Chondrocyte (in vitro differentiated cells): Measurements from ENCODE around the gene ADAT1. TPM values are rescaled to one million over a fixed set of nuclear protein-coding genes. Genes with fewer than 3 reads are reported as not detected.

Experiments used
- DNase-seq: peaks from one replicate; pipeline ENCODE4 v3.0.0; 2021; ENCODE audit warnings: mixed read lengths, low spot score
- H3K27ac Mint-ChIP-seq: one replicate; pipeline ENCODE4 v1.8.0; 2021; ENCODE audit warnings: mild to moderate bottlenecking, moderate library complexity, mixed read lengths; ENCODE audit not compliant: unreplicated experiment
- H3K27me3 Mint-ChIP-seq: 2 replicates; pipeline ENCODE4 v1.8.0; 2021; ENCODE audit warnings: low read depth, mixed read lengths
- H3K36me3 Mint-ChIP-seq: 2 replicates; pipeline ENCODE4 v1.8.0; 2021; ENCODE audit warnings: low read depth, mixed read lengths
- H3K4me1 Mint-ChIP-seq: 2 replicates; pipeline ENCODE4 v1.8.0; 2021; ENCODE audit warnings: low read depth, mild to moderate bottlenecking, mixed read lengths
- H3K4me3 Mint-ChIP-seq: one replicate; pipeline ENCODE4 v1.8.0; 2021; ENCODE audit warnings: mild to moderate bottlenecking, moderate library complexity, mixed read lengths; ENCODE audit not compliant: unreplicated experiment
- H3K9me3 Mint-ChIP-seq: 2 replicates; pipeline ENCODE4 v1.8.0; 2021; ENCODE audit warnings: low read depth, mixed read lengths
- CTCF ChIP-seq: fragments of 200-600 bp; sonication (generic); IDR thresholded peaks from 2 replicates; pipeline ENCODE4 v1.5.0; 2021; ENCODE audit warnings: antibody characterized with exemption, mild to moderate bottlenecking, moderate library complexity
- total RNA-seq: library from RNA; stranded (reverse); gene quantifications from 3 replicates; pipeline ENCODE4 v1.2.1, GENCODE V29; 2021

ADAT1 gene
- total RNA-seq, 1 donor from 2014 or later: 49.3 TPM

DNA sequence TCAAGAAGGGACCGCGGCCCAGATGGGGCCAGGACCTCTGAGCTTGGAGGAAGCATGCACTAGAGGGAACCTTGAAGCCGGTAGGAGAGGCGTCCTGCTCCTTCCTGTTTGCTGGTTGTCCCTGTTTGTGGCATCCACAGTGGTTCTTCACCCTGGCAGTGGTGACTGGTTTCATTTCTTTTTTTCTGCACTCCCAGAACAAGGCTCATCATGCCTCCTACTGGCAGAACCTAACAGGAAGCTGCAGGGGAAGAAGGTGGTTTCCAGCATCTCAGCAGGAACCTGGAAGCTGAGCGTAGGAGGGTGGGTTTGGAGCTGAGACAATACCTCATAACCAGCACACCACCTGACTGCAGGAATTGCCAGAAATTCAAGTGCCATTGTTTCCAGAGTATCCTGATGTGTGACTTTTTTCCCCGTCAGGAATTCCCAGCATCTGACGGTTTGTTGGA, 72.8 kb downstream of the ADAT1 start:
- no peaks in the 10 kb centered on the region for H3K27me3 Mint-ChIP-seq
- no peak overlapping the region for H3K27ac Mint-ChIP-seq
- peaks cover 5% of the 10 kb centered on the region for H3K4me1 Mint-ChIP-seq
- peak; percentile 66 for TF ChIP-seq CTCF
- H3K4me3 Mint-ChIP-seq: no peak overlapping the region
- H3K36me3 Mint-ChIP-seq: no peaks in the 10 kb centered on the region
- H3K9me3 Mint-ChIP-seq: no peaks in the 10 kb centered on the region
- no peak for DNase-seq

Other genes starting within 250 kb of the ADAT1 start
- gene CFDP1, start 189.8 kb downstream of the ADAT1 start, total RNA-seq: 45.3 to 48.9 TPM (median 46.1 TPM) in 3 replicates
- 12.7 to 14.5 TPM (median 13.4 TPM) in 3 replicates for gene TMEM170A, start 158.6 kb downstream of the ADAT1 start, total RNA-seq
- gene CHST6, start 127.8 kb downstream of the ADAT1 start, total RNA-seq: 6.3 to 7.1 TPM (median 6.7 TPM) in 3 replicates
- gene CHST5, start 87.2 kb downstream of the ADAT1 start, total RNA-seq: 0.07 to 0.17 TPM (median 0.10 TPM) in 3 replicates
- gene TMEM231, start 67.0 kb downstream of the ADAT1 start, total RNA-seq: 7.1 to 12.4 TPM (median 7.4 TPM) in 3 replicates
- 58.6 to 99.0 TPM (median 64.5 TPM) in 3 replicates for gene GABARAPL2, start 56.9 kb downstream of the ADAT1 start, total RNA-seq
- gene KARS1, start 24.4 kb upstream of the ADAT1 start, total RNA-seq: 93.2 to 98.1 TPM (median 93.3 TPM) in 3 replicates
- 60.3 to 62.8 TPM (median 61.2 TPM) in 3 replicates for gene TERF2IP, start 24.5 kb upstream of the ADAT1 start, total RNA-seq
- not detected in 3 replicates for gene CPHXL2, start 53.7 kb upstream of the ADAT1 start, total RNA-seq
- not detected in 3 replicates for gene DUXB, start 78.2 kb upstream of the ADAT1 start, total RNA-seq
- gene CPHXL, start 103.2 kb upstream of the ADAT1 start, total RNA-seq: not detected in 3 replicates